ENCODE results near the gene PCK2. TPM values are rescaled to one million over a fixed set of nuclear protein-coding genes. Genes with fewer than 3 reads are reported as not detected.

Gene PCK2
- total RNA-seq, 2 donors from 2014 or later, result 11.4 to 16.9 TPM

DNA sequence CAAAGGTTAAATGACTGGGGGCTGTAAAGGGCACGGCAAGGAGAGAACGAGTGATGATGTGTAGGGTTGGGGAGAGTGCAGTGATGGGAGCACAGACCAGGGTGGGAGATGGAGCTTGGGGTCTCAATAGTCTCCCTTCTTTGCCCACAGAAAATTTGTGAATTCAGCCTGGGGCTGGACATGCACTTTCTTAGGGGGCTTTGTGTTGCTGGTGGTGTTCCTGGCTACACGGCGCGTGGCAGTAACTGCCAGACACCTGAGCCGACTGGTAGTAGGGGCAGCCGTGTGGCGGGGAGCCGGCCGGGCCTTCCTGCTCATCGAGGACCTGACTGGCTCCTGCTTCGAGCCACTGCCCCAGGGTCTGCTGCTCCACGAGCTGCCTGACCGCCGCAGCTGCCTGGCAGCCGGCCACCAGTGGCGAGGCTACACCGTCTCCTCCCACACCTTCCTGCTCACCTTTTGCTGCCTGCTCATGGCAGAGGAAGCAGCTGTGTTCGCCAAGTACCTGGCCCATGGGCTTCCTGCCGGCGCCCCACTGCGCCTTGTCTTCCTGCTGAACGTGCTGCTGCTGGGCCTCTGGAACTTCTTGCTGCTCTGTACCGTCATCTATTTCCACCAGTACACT, 38.1 kb downstream of the PCK2 start:
- DNase-seq (ENCODE audit: low spot score), result no peak
- no peaks in the 10 kb centered on the region for H3K36me3 ChIP-seq
- no peak for ATAC-seq (ENCODE audit: insufficient number of reproducible peaks, low FRiP score, low read depth)

DNA sequence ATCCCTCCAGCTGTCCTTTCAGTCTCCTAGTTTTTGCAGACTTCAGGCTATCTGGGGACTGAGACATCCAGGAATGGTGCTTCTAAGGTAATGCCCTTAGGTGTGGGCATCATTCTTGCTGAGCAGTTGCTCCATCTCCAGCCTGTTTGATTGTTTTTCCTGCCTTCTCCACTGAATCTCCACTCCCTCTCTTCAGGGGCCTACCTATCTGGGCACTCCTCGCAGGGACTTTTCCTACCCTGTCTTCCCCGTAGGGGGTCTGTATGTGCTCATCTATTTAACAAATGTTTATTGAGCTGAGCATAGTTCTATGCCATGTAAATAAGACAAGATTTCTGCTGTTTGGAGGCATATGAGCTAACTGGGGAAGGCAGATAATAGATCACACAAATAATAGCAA, 38.9 kb downstream of the PCK2 start:
- DNase-seq (ENCODE audit: low spot score) (no peak), ATAC-seq (ENCODE audit: insufficient number of reproducible peaks, low FRiP score, low read depth) (no peak)
- no peak overlapping the region for H3K4me3 ChIP-seq

More for the DNA sequence above, 38.1 kb downstream of the PCK2 start:
- Histone ChIP-seq H3K27ac (no peak overlapping the region), H3K4me1 (ENCODE audit: control insufficient read depth in 1 of 2, low read depth in 2 of 2) (peaks cover 7 to 13% of the 10 kb centered on the region in 2 donors), H3K4me3 (no peak overlapping the region), H3K27me3 (replicated peaks; ENCODE audit: insufficient read depth) (no peaks in the 10 kb centered on the region), H3K9me3 (no peaks in the 10 kb centered on the region)
- TF ChIP-seq, protein P1, sequence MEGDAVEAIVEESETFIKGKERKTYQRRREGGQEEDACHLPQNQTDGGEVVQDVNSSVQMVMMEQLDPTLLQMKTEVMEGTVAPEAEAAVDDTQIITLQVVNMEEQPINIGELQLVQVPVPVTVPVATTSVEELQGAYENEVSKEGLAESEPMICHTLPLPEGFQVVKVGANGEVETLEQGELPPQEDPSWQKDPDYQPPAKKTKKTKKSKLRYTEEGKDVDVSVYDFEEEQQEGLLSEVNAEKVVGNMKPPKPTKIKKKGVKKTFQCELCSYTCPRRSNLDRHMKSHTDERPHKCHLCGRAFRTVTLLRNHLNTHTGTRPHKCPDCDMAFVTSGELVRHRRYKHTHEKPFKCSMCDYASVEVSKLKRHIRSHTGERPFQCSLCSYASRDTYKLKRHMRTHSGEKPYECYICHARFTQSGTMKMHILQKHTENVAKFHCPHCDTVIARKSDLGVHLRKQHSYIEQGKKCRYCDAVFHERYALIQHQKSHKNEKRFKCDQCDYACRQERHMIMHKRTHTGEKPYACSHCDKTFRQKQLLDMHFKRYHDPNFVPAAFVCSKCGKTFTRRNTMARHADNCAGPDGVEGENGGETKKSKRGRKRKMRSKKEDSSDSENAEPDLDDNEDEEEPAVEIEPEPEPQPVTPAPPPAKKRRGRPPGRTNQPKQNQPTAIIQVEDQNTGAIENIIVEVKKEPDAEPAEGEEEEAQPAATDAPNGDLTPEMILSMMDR (IDR thresholded peaks at IDR 0.05), result no peak

DNA sequence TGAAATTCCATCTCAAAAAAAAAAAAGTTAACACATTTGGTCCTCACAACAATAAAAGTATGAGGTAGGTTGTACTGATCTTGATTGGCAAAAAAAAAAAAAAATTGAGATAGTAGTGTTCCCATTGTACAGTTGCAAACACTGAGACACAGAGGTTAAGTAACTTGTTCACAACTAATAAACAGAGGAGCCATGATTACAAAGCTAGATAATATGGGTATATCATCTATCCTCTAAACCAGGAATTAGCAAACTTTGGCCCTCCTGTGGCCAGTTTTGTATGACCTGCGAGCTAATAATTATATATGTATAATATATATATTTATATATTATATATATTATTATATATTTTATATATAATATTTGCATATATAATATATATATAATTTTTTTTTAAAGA, 39.6 kb downstream of the PCK2 start:
- H3K36me3 ChIP-seq, result peaks cover 7% of the 10 kb centered on the region
- TF ChIP-seq, protein P1 (IDR thresholded peaks at IDR 0.05), result no peak
- no peak overlapping the region for H3K27ac ChIP-seq
- DNase-seq (ENCODE audit: low spot score) (no peak), ATAC-seq (ENCODE audit: insufficient number of reproducible peaks, low FRiP score, low read depth) (no peak)
- H3K4me1 ChIP-seq (ENCODE audit: control insufficient read depth in 1 of 2, low read depth in 2 of 2), result peaks cover 8 to 19% of the 10 kb centered on the region in 2 donors
- H3K4me3 ChIP-seq, result no peak overlapping the region
- H3K9me3 ChIP-seq, result no peaks in the 10 kb centered on the region
- H3K27me3 ChIP-seq (replicated peaks; ENCODE audit: insufficient read depth), result no peaks in the 10 kb centered on the region

More for the DNA sequence above, 38.9 kb downstream of the PCK2 start:
- peaks cover 8 to 19% of the 10 kb centered on the region in 2 donors for H3K4me1 ChIP-seq (ENCODE audit: control insufficient read depth in 1 of 2, low read depth in 2 of 2)
- TF ChIP-seq, protein P1 (IDR thresholded peaks at IDR 0.05), result no peak
- no peak overlapping the region for H3K27ac ChIP-seq
- H3K27me3 ChIP-seq (replicated peaks; ENCODE audit: insufficient read depth), result no peaks in the 10 kb centered on the region
- H3K9me3 ChIP-seq, result no peaks in the 10 kb centered on the region
- H3K36me3 ChIP-seq, result no peaks in the 10 kb centered on the region

DNA sequence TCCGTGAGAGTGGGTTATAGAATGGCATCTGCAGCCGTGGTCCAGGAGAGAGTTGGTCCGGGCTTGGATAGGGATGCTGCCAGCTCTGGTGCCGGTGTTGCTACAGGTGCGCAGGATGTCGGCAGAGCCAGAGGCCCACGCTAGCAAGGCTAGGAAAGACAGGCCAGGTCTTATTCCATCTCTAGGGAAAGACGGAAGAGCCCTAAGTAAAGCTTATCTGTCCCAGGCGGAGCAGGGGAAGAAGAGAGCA, 41.4 kb downstream of the PCK2 start:
- Histone ChIP-seq H3K4me1 (ENCODE audit: control insufficient read depth in 1 of 2, low read depth in 2 of 2) (peaks cover 12 to 30% of the 10 kb centered on the region in 2 donors), H3K9me3 (no peaks in the 10 kb centered on the region), H3K36me3 (peaks cover 13% of the 10 kb centered on the region), H3K27me3 (replicated peaks; ENCODE audit: insufficient read depth) (no peaks in the 10 kb centered on the region), H3K4me3 (peak overlapping the region; percentile 95), H3K27ac (peak overlapping the region; percentile 29 to 84)
- TF ChIP-seq, protein P1 (IDR thresholded peaks at IDR 0.05), result no peak
- no peak for DNase-seq (ENCODE audit: low spot score)
- no peak for ATAC-seq (ENCODE audit: insufficient number of reproducible peaks, low FRiP score, low read depth)

DNA sequence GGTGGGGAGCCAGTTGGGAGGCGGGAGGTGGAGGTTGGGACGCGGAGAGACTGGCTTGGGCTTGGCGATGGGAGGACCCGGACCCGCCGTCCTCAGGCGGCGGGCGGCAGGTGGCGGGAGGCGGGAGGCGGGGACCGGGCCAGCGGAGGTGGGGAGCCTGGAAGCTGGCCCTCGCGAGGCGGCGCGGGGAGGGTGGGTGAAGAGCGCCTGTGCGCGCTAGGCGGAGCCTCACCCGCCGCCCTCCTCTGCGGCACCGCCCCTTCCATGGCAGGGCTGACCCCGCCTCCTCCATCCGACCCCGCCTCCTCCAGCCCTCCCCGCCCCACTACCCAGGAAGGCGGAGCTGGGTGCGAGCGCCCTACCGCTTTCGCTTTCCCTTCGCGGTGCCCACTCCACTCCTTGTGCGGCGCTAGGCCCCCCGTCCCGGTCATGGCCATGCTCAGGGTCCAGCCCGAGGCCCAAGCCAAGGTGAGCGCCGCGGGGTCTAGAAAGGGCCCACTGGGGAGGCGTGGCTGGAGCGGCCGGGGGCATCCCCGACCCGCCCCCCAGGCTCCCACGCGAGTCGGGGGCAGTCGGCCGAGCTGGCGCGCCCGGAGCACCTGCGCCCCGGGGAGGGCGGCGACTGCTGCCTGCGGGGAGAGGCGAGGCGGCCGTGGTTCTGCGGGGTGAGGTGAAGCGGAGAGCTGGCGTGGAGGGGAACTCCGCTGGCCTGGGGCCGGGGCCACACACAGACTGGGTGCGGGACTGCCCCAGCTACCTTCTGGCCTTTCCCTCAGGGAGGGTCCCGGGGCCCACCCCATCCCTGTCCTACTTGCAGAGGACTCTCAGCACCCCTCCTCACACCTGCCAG, 41.9 kb downstream of the PCK2 start, which contains the start of gene PSME1:
Gene PSME1 (plus strand): TSS at position 361 of the 850 bp plus-strand sequence. CDS start 69 bp downstream, at position 430.
- DNase-seq (ENCODE audit: low spot score) (peak; percentile 81), ATAC-seq (ENCODE audit: insufficient number of reproducible peaks, low FRiP score, low read depth) (peak; percentile 83)
- Histone ChIP-seq H3K4me1 (ENCODE audit: control insufficient read depth in 1 of 2, low read depth in 2 of 2) (peaks cover 12 to 30% of the 10 kb centered on the region in 2 donors), H3K27me3 (replicated peaks; ENCODE audit: insufficient read depth) (no peaks in the 10 kb centered on the region), H3K27ac (peak within 1 kb of the TSS; percentile 57 to 84), H3K36me3 (peaks cover 13% of the 10 kb centered on the region), H3K4me3 (peak within 1 kb of the TSS; percentile 95), H3K9me3 (no peaks in the 10 kb centered on the region)
- TF ChIP-seq, protein P1 (IDR thresholded peaks at IDR 0.05), result no peak
